ENCODE measurements around the gene EPHX1.

EPHX1 gene

GRCh38 chr1:225762444-225762843, 47.5 kb upstream of the EPHX1 start:
- Histone ChIP-seq H3K27ac (ENCODE audit: low read length) (no peak overlapping the region), H3K9ac (ENCODE audit: low read length) (no peak overlapping the region)
- no peak for TF ChIP-seq EZH2phosphoT487 (IDR thresholded peaks at IDR 0.05; ENCODE audit: low read depth)
- TF ChIP-seq CTCF (IDR thresholded peaks at IDR 0.05; ENCODE audit: low read depth, low read length): no peak

GRCh38 chr1:225763716-225764548, 46.0 kb upstream of the EPHX1 start:
- peak overlapping the region; percentile 53 for H3K4me3 ChIP-seq (ENCODE audit: low read length)
- H3K9me3 ChIP-seq (ENCODE audit: insufficient read depth, low read length): no peaks in the 10 kb centered on the region
- H3K36me3 ChIP-seq (replicated peaks; ENCODE audit: low read depth, low read length): no peaks in the 10 kb centered on the region
- no peak overlapping the region for H3K9ac ChIP-seq (ENCODE audit: low read length)
- H2AFZ ChIP-seq (ENCODE audit: low read depth, low read length): no peak overlapping the region
- H3K27ac ChIP-seq (ENCODE audit: low read length): no peak overlapping the region; the same call in 1 of the 2 replicates
- peak overlapping the region; percentile 73 for H3K4me2 ChIP-seq (ENCODE audit: low read length)
- no peaks in the 10 kb centered on the region for H3K79me2 ChIP-seq (ENCODE audit: low read length)
- TF ChIP-seq EZH2phosphoT487 (IDR thresholded peaks at IDR 0.05; ENCODE audit: low read depth) (no peak), CTCF (IDR thresholded peaks at IDR 0.05; ENCODE audit: low read depth, low read length) (no peak)
- no peaks in the 10 kb centered on the region for H4K20me1 ChIP-seq (ENCODE audit: insufficient read depth, low read length)
- H3K4me1 ChIP-seq (ENCODE audit: low read length): peaks cover 24% of the 10 kb centered on the region
- peaks cover 7% of the 10 kb centered on the region for H3K27me3 ChIP-seq (ENCODE audit: low read depth, low read length)

More at GRCh38 chr1:225762444-225762843, 47.5 kb upstream of the EPHX1 start:
- H3K9me3 ChIP-seq (ENCODE audit: insufficient read depth, low read length): no peaks in the 10 kb centered on the region
- H3K4me3 ChIP-seq (ENCODE audit: low read length): no peak overlapping the region
- no peak overlapping the region for H3K4me2 ChIP-seq (ENCODE audit: low read length)
- peaks cover 24% of the 10 kb centered on the region for H3K4me1 ChIP-seq (ENCODE audit: low read length)
- H2AFZ ChIP-seq (ENCODE audit: low read depth, low read length): no peak overlapping the region
- H4K20me1 ChIP-seq (ENCODE audit: insufficient read depth, low read length): no peaks in the 10 kb centered on the region
- H3K36me3 ChIP-seq (replicated peaks; ENCODE audit: low read depth, low read length): no peaks in the 10 kb centered on the region
- H3K27me3 ChIP-seq (ENCODE audit: low read depth, low read length): peaks cover 10% of the 10 kb centered on the region
- H3K79me2 ChIP-seq (ENCODE audit: low read length): no peaks in the 10 kb centered on the region

- H3K27ac ChIP-seq (ENCODE audit: low read length): no peak overlapping the region
- TF ChIP-seq CTCF (IDR thresholded peaks at IDR 0.05; ENCODE audit: low read depth, low read length): no peak
- TF ChIP-seq EZH2phosphoT487 (IDR thresholded peaks at IDR 0.05; ENCODE audit: low read depth): no peak
These were observed 43.8 kb upstream of the EPHX1 start for GRCh38 chr1:225765982-225766674.

GRCh38 chr1:225766967-225767633, 42.8 kb upstream of the EPHX1 start:
- H3K9me3 ChIP-seq (ENCODE audit: insufficient read depth, low read length): no peaks in the 10 kb centered on the region
- TF ChIP-seq EZH2phosphoT487 (IDR thresholded peaks at IDR 0.05; ENCODE audit: low read depth): no peak
- no peak for TF ChIP-seq CTCF (IDR thresholded peaks at IDR 0.05; ENCODE audit: low read depth, low read length)
- H3K4me2 ChIP-seq (ENCODE audit: low read length): no peak overlapping the region
- H2AFZ ChIP-seq (ENCODE audit: low read depth, low read length): no peak overlapping the region
- no peaks in the 10 kb centered on the region for H3K79me2 ChIP-seq (ENCODE audit: low read length)
- H3K27me3 ChIP-seq (ENCODE audit: low read depth, low read length): peaks cover under 1% of the 10 kb centered on the region
- H3K4me1 ChIP-seq (ENCODE audit: low read length): peaks cover 27% of the 10 kb centered on the region
- H3K27ac ChIP-seq (ENCODE audit: low read length): no peak overlapping the region
- H3K9ac ChIP-seq (ENCODE audit: low read length): no peak overlapping the region
- no peaks in the 10 kb centered on the region for H3K36me3 ChIP-seq (replicated peaks; ENCODE audit: low read depth, low read length)
- no peak overlapping the region for H3K4me3 ChIP-seq (ENCODE audit: low read length)
- H4K20me1 ChIP-seq (ENCODE audit: insufficient read depth, low read length): no peaks in the 10 kb centered on the region

More at GRCh38 chr1:225765982-225766674, 43.8 kb upstream of the EPHX1 start:
- Histone ChIP-seq H3K36me3 (replicated peaks; ENCODE audit: low read depth, low read length) (no peaks in the 10 kb centered on the region), H4K20me1 (ENCODE audit: insufficient read depth, low read length) (no peaks in the 10 kb centered on the region), H3K79me2 (ENCODE audit: low read length) (no peaks in the 10 kb centered on the region), H3K4me1 (ENCODE audit: low read length) (peaks cover 24% of the 10 kb centered on the region), H3K4me3 (ENCODE audit: low read length) (no peak overlapping the region), H3K9ac (ENCODE audit: low read length) (no peak overlapping the region), H3K9me3 (ENCODE audit: insufficient read depth, low read length) (no peaks in the 10 kb centered on the region), H3K27me3 (ENCODE audit: low read depth, low read length) (peaks cover 7% of the 10 kb centered on the region), H2AFZ (ENCODE audit: low read depth, low read length) (no peak overlapping the region), H3K4me2 (ENCODE audit: low read length) (no peak overlapping the region)

Measured in OCI-LY3 (cell line).